A549 (cell line): ENCODE measurements around the gene CCDC185. TPM values are rescaled to one million over a fixed set of nuclear protein-coding genes. Genes with fewer than 3 reads are reported as not detected.

Experiments used
- ATAC-seq, 2 experiments: fragments of 200-7000 bp in 1 of 2; fragments of >200 bp in 1 of 2; cut with Nextera tagmentation in 1 of 2; cut with Tn5 transposase in 1 of 2; 3 replicates each; pipeline versions ENCODE4 v1.8.0 to v1.9.1; 2018 to 2020; ENCODE audit warnings: mild to moderate bottlenecking in 1 of 2, moderate library complexity in 1 of 2
- CTCF ChIA-PET: fragments of 300-600 bp; sonication (Branson Sonifier 250); formaldehyde crosslinking; extraction: SDS; loops from one replicate; lab custom pipeline; 2021; ENCODE audit warnings: antibody characterized with exemption, inconsistent platforms; lab: Yijun Ruan, JAX
- POLR2A ChIA-PET: fragments of 350-600 bp; formaldehyde crosslinking; extraction: SDS; loops from one replicate; lab custom pipeline; 2021; ENCODE audit warnings: antibody characterized with exemption, inconsistent platforms; lab: Yijun Ruan, JAX
- DNase-seq, 2 experiments: peaks; one replicate each; pipeline versions ENCODE4 v3.0.0 to v3.0.0-alpha.2; 2011 to 2016; ENCODE audit warnings: low read depth in 1 of 2, low spot score in 1 of 2
- FAIRE-seq: peaks from 2 replicates; lab custom pipeline; 2011; peaks lifted over from hg19 to GRCh38; lab: Jason Lieb, UNC
- H3K27ac ChIP-seq, 2 experiments: fragments of >200 bp; sonication (Bioruptor Twin); formaldehyde crosslinking; 3 replicates each; pipeline ENCODE4 v1.5.1; 2016 to 2017
- H3K4me1 ChIP-seq: fragments of >200 bp; sonication (Bioruptor Twin); formaldehyde crosslinking; 3 replicates; pipeline ENCODE4 v1.6.1; 2016
- H3K4me2 ChIP-seq: fragments of >200 bp; sonication (Bioruptor Twin); formaldehyde crosslinking; 3 replicates; pipeline ENCODE4 v1.6.1; 2016
- H3K4me3 ChIP-seq: fragments of >200 bp; sonication (Bioruptor Twin); formaldehyde crosslinking; 3 replicates; pipeline ENCODE4 v1.5.1; 2016
- H3K9me3 ChIP-seq: fragments of >200 bp; sonication (Bioruptor Twin); formaldehyde crosslinking; 3 replicates; pipeline ENCODE4 v1.6.1; 2016
- CHD2 ChIP-seq: fragments of 150-350 bp; IDR thresholded peaks from 2 replicates; pipeline ENCODE4 v1.6.1; 2014; ENCODE audit warnings: low read length; ENCODE audit not compliant: partially characterized antibody
- EHF ChIP-seq: fragments of 250-450 bp; sonication (Bioruptor Pico); IDR thresholded peaks from 2 replicates; pipeline ENCODE4 v1.5.0; 2020; ENCODE audit warnings: mild to moderate bottlenecking
- EP300 ChIP-seq, 2 experiments: fragments of >200 bp; sonication (Bioruptor Twin); formaldehyde crosslinking; IDR thresholded peaks; 2 replicates in 1 of 2; 3 replicates in 1 of 2; pipeline ENCODE4 v1.6.1; 2016 to 2017
- KDM5A ChIP-seq: fragments of 200-600 bp; sonication (generic); IDR thresholded peaks from 2 replicates; pipeline ENCODE4 v1.6.1; 2016; ENCODE audit warnings: antibody characterized with exemption, mild to moderate bottlenecking
- MAFK ChIP-seq: fragments of 450-650 bp; IDR thresholded peaks from 2 replicates; pipeline ENCODE4 v1.6.1; 2014; ENCODE audit not compliant: partially characterized antibody
- MAZ ChIP-seq: fragments of 150-350 bp; IDR thresholded peaks from 2 replicates; pipeline ENCODE4 v1.6.1; 2014; ENCODE audit warnings: antibody characterized with exemption, low read depth, low read length, borderline replicate concordance
- NFE2L2 ChIP-seq: fragments of 150-350 bp; conservative IDR thresholded peaks from 2 replicates; pipeline ENCODE4 v1.6.1; 2014; ENCODE audit warnings: low read length
- NPAS2 ChIP-seq: fragments of 250-450 bp; sonication (Bioruptor Pico); IDR thresholded peaks from 2 replicates; pipeline ENCODE4 v1.8.0; 2022; ENCODE audit warnings: mild to moderate bottlenecking, moderate library complexity, borderline replicate concordance
- TFCP2L1 ChIP-seq: fragments of 250-450 bp; sonication (Bioruptor Pico); IDR thresholded peaks from 2 replicates; pipeline ENCODE4 v1.5.0; 2021; ENCODE audit warnings: mild to moderate bottlenecking
- ZSCAN20 ChIP-seq: fragments of 250-450 bp; sonication (Bioruptor Pico); IDR thresholded peaks from 2 replicates; pipeline ENCODE4 v1.8.0; 2022; ENCODE audit warnings: mild to moderate bottlenecking, moderate library complexity
- WGBS: methylation state at CpG from one replicate; pipeline ENCODE4 v1.1.6; 2017; ENCODE audit errors: missing lambda C conversion rate; 5-methylcytosine and 5-hydroxymethylcytosine counted together
- polyA plus RNA-seq, 4 experiments: library from polyadenylated mRNA; depleted of rRNA in 3 of 4; stranded (reverse); fragments of >200 nt; fragmentation: RNase III in 1 of 4; extraction: RNeasy Plus Mini Kit Qiagen cat#74134 plus additional on column Dnase treatment in 1 of 4; gene quantifications; 2 replicates in 3 of 4; 3 replicates in 1 of 4; pipeline ENCODE4 v1.2.3, GENCODE V29; 2011 to 2017
- TF ChIP-seq, protein P1 (sequence below): fragments of 250-450 bp; sonication (Bioruptor Pico); IDR thresholded peaks from 2 replicates; pipeline ENCODE4 v1.5.0; 2021; ENCODE audit warnings: mild to moderate bottlenecking, moderate library complexity, borderline replicate concordance
- TF ChIP-seq, protein P2 (sequence below): fragments of >200 bp; sonication (Bioruptor Twin); formaldehyde crosslinking; IDR thresholded peaks from 3 replicates; pipeline ENCODE4 v1.5.1; 2016
- TF ChIP-seq, protein P3 (sequence below): fragments of >200 bp; sonication (Bioruptor Twin); formaldehyde crosslinking; IDR thresholded peaks from 3 replicates; pipeline ENCODE4 v1.6.1; 2016
- TF ChIP-seq, protein P4 (sequence below): fragments of 200-600 bp; sonication (generic); IDR thresholded peaks from 2 replicates; pipeline ENCODE4 v1.6.1; 2016; ENCODE audit warnings: antibody characterized with exemption, mild to moderate bottlenecking, moderate library complexity
- TF ChIP-seq, protein P5 (sequence below): IDR thresholded peaks from 2 replicates; pipeline ENCODE4 v1.6.1; 2012

The CCDC185 gene
- polyA plus RNA-seq, 2 of the 4 experiments (the other 2 are of a cell fraction), result 0.04 TPM; not detected in 1

DNA sequence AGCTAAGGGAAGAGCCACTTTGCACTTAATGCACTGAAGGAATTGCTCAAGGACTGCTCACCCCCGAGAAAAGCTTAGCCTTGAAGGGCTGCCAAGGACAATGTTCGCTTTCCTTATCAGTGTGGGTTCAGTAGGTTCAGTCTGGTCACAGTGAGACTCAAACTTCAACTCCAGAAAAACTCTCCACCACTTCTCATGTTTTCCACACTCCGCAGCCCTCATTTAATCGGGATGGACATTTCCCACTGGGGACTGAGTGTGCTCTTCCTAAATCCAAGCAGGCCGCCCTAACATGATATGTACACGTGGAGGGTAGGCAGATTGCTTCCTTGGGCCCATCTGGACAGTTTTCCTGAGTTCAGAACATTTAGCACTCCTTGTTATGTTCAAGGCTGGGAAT, 48.7 kb upstream of the CCDC185 start:
- ChIA-PET POLR2A (no interaction called here), CTCF (interaction anchor here (1.1 kb wide), 1 partner anchor 19 kb away, joined by 3 read pairs; no protein-coding TSS in a partner anchor)
- Histone ChIP-seq H3K9me3 (no peaks in the 10 kb centered on the region), H3K4me2 (no peak overlapping the region), H3K27ac (no peak overlapping the region), H3K4me3 (no peak overlapping the region), H3K4me1 (no peaks in the 10 kb centered on the region)
- no peak for DNase-seq
- ATAC-seq, result no peak
- no peak for FAIRE-seq
- TF ChIP-seq EHF (CRISPR knock-in tag), result no peak
- TF ChIP-seq, protein P1, sequence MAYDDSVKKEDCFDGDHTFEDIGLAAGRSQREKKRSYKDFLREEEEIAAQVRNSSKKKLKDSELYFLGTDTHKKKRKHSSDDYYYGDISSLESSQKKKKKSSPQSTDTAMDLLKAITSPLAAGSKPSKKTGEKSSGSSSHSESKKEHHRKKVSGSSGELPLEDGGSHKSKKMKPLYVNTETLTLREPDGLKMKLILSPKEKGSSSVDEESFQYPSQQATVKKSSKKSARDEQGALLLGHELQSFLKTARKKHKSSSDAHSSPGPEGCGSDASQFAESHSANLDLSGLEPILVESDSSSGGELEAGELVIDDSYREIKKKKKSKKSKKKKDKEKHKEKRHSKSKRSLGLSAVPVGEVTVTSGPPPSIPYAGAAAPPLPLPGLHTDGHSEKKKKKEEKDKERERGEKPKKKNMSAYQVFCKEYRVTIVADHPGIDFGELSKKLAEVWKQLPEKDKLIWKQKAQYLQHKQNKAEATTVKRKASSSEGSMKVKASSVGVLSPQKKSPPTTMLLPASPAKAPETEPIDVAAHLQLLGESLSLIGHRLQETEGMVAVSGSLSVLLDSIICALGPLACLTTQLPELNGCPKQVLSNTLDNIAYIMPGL (CRISPR knock-in tag), result no peak
- 38% methylated on average over 6 of the region's 6 CpGs for WGBS

DNA sequence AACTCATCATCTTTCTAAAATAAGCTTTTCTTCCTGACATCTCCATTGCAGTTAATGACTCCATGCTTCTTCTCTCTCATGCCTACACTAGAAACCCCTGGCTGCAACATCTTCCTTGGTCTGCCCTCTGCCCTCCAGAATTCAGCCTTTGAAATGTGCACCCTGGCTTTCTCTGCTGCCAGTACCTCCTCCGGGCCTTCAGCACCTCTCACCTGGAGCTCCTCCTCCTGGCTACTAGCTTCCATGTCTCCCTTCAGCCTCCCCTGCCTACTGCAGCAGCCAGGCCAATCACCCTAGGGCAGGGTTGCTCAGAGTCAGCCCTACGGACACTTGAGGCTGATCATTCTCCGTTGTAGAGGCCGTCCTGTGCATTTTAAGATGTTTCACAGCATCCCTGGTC, 47.5 kb upstream of the CCDC185 start:
- Histone ChIP-seq H3K4me2 (no peak overlapping the region), H3K27ac (no peak overlapping the region), H3K4me3 (no peak overlapping the region), H3K9me3 (no peaks in the 10 kb centered on the region), H3K4me1 (no peaks in the 10 kb centered on the region)
- no peak for DNase-seq
- ChIA-PET POLR2A (no interaction called here), CTCF (interaction anchor here (1.0 kb wide), 1 partner anchor 10 kb away, joined by 3 read pairs; no protein-coding TSS in a partner anchor)
- TF ChIP-seq, protein P2, sequence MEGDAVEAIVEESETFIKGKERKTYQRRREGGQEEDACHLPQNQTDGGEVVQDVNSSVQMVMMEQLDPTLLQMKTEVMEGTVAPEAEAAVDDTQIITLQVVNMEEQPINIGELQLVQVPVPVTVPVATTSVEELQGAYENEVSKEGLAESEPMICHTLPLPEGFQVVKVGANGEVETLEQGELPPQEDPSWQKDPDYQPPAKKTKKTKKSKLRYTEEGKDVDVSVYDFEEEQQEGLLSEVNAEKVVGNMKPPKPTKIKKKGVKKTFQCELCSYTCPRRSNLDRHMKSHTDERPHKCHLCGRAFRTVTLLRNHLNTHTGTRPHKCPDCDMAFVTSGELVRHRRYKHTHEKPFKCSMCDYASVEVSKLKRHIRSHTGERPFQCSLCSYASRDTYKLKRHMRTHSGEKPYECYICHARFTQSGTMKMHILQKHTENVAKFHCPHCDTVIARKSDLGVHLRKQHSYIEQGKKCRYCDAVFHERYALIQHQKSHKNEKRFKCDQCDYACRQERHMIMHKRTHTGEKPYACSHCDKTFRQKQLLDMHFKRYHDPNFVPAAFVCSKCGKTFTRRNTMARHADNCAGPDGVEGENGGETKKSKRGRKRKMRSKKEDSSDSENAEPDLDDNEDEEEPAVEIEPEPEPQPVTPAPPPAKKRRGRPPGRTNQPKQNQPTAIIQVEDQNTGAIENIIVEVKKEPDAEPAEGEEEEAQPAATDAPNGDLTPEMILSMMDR, result no peak
- TF ChIP-seq, protein P3, sequence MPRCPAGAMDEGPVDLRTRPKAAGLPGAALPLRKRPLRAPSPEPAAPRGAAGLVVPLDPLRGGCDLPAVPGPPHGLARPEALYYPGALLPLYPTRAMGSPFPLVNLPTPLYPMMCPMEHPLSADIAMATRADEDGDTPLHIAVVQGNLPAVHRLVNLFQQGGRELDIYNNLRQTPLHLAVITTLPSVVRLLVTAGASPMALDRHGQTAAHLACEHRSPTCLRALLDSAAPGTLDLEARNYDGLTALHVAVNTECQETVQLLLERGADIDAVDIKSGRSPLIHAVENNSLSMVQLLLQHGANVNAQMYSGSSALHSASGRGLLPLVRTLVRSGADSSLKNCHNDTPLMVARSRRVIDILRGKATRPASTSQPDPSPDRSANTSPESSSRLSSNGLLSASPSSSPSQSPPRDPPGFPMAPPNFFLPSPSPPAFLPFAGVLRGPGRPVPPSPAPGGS, result no peak
- TF ChIP-seq MAFK (no peak), EP300 (IDR thresholded peaks at IDR 0.05) (no peak), MAZ (no peak), ZSCAN20 (CRISPR knock-in tag) (no peak), KDM5A (no peak), NFE2L2 (no peak), NPAS2 (no peak), CHD2 (no peak), TFCP2L1 (CRISPR knock-in tag) (no peak)
- TF ChIP-seq, protein P4, sequence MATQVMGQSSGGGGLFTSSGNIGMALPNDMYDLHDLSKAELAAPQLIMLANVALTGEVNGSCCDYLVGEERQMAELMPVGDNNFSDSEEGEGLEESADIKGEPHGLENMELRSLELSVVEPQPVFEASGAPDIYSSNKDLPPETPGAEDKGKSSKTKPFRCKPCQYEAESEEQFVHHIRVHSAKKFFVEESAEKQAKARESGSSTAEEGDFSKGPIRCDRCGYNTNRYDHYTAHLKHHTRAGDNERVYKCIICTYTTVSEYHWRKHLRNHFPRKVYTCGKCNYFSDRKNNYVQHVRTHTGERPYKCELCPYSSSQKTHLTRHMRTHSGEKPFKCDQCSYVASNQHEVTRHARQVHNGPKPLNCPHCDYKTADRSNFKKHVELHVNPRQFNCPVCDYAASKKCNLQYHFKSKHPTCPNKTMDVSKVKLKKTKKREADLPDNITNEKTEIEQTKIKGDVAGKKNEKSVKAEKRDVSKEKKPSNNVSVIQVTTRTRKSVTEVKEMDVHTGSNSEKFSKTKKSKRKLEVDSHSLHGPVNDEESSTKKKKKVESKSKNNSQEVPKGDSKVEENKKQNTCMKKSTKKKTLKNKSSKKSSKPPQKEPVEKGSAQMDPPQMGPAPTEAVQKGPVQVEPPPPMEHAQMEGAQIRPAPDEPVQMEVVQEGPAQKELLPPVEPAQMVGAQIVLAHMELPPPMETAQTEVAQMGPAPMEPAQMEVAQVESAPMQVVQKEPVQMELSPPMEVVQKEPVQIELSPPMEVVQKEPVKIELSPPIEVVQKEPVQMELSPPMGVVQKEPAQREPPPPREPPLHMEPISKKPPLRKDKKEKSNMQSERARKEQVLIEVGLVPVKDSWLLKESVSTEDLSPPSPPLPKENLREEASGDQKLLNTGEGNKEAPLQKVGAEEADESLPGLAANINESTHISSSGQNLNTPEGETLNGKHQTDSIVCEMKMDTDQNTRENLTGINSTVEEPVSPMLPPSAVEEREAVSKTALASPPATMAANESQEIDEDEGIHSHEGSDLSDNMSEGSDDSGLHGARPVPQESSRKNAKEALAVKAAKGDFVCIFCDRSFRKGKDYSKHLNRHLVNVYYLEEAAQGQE, result no peak
- TF ChIP-seq, protein P5, sequence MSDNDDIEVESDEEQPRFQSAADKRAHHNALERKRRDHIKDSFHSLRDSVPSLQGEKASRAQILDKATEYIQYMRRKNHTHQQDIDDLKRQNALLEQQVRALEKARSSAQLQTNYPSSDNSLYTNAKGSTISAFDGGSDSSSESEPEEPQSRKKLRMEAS, result no peak
- 66% methylated on average over 4 of the region's 4 CpGs for WGBS
- no peak for ATAC-seq
- FAIRE-seq, result no peak
